H1 (cell line): ENCODE measurements around the gene CCN6. TPM values are rescaled to one million over a fixed set of nuclear protein-coding genes. Genes with fewer than 3 reads are reported as not detected.

ENCODE experiments used
- CTCF ChIA-PET: fragments of 300-600 bp; sonication (Branson Sonifier 250); formaldehyde crosslinking; loops from one replicate; lab custom pipeline; 2021; ENCODE audit not compliant: partially characterized antibody; lab: Charles Lee
- POLR2A ChIA-PET: fragments of 300-600 bp; sonication (Branson Sonifier 250); formaldehyde crosslinking; loops from one replicate; lab custom pipeline; 2021; ENCODE audit warnings: inconsistent platforms; ENCODE audit not compliant: partially characterized antibody; lab: Charles Lee
- DNase-seq, 2 experiments: peaks; one replicate each; pipeline versions ENCODE4 v3.0.0 to v3.0.0-alpha.2; 2010 to 2022; ENCODE audit warnings: low spot score in 2 of 2, low read depth in 1 of 2, mixed read lengths in 1 of 2
- FAIRE-seq: peaks from 2 replicates; lab custom pipeline; 2011; peaks lifted over from hg19 to GRCh38; lab: Jason Lieb, UNC
- H2AFZ ChIP-seq: 2 replicates; pipeline ENCODE4 v1.8.1; 2012; ENCODE audit warnings: low read length, inconsistent platforms
- H2AK5ac ChIP-seq: 2 replicates; pipeline ENCODE4 v1.6.1; 2013; ENCODE audit warnings: low read depth, low read length
- H2BK120ac ChIP-seq: replicated peaks from 2 replicates; pipeline ENCODE3; 2013; ENCODE audit warnings: low read depth, low read length, inconsistent platforms
- H2BK12ac ChIP-seq: 2 replicates; pipeline ENCODE4 v1.6.1; 2013; ENCODE audit warnings: low read depth, low read length
- H2BK15ac ChIP-seq: 2 replicates; pipeline ENCODE4 v1.6.1; 2013; ENCODE audit warnings: low read length
- H2BK20ac ChIP-seq: 2 replicates; pipeline ENCODE4 v1.6.1; 2013; ENCODE audit warnings: low read length
- H2BK5ac ChIP-seq: 2 replicates; pipeline ENCODE4 v1.6.1; 2013; ENCODE audit warnings: low read depth, low read length
- H3K14ac ChIP-seq: 2 replicates; pipeline ENCODE4 v1.6.1; 2013; ENCODE audit warnings: inconsistent platforms; ENCODE audit not compliant: insufficient read length
- H3K18ac ChIP-seq: 2 replicates; pipeline ENCODE4 v1.6.1; 2013; ENCODE audit warnings: low read length; ENCODE audit errors: extremely low read depth
- H3K23ac ChIP-seq: 2 replicates; pipeline ENCODE4 v1.6.1; 2013; ENCODE audit warnings: inconsistent platforms; ENCODE audit not compliant: insufficient read length
- H3K23me2 ChIP-seq: 2 replicates; pipeline ENCODE4 v1.6.1; 2013; ENCODE audit warnings: low read depth, low read length
- H3K27ac ChIP-seq: 2 replicates; pipeline ENCODE4 v1.6.1; 2011; ENCODE audit warnings: low read depth, low read length, inconsistent platforms
- H3K27me3 ChIP-seq, 4 experiments: replicated peaks in 1 of 4; 1 replicate in 1 of 4; 2 replicates in 3 of 4; pipeline versions ENCODE4 v1.6.1 to v1.8.1; 2011 to 2013; ENCODE audit warnings: low read length in 3 of 4, mild to moderate bottlenecking in 3 of 4, inconsistent platforms in 2 of 4, mixed read lengths in 2 of 4, moderate library complexity in 1 of 4; ENCODE audit not compliant: control insufficient read depth in 3 of 4, insufficient read depth in 3 of 4; ENCODE audit errors: extremely low read depth in 1 of 4
- H3K36me3 ChIP-seq, 4 experiments: 2 replicates each; pipeline versions ENCODE4 v1.6.1 to v1.8.1; 2011 to 2013; ENCODE audit warnings: mild to moderate bottlenecking in 4 of 4, low read length in 3 of 4, moderate library complexity in 2 of 4, control low read depth in 1 of 4, inconsistent platforms in 1 of 4; ENCODE audit not compliant: insufficient read depth in 4 of 4, control insufficient read depth in 2 of 4
- H3K4ac ChIP-seq: replicated peaks from 2 replicates; pipeline ENCODE3; 2013; ENCODE audit warnings: low read length, low read depth, mixed read lengths, inconsistent platforms; ENCODE audit not compliant: insufficient read length
- H3K4me1 ChIP-seq, 4 experiments: replicated peaks in 1 of 4; 1 replicate in 1 of 4; 2 replicates in 3 of 4; pipeline versions ENCODE4 v1.6.1 to v1.8.1; 2011 to 2013; ENCODE audit warnings: low read length in 3 of 4, inconsistent platforms in 2 of 4, mixed read lengths in 1 of 4; ENCODE audit not compliant: insufficient read depth in 4 of 4, control insufficient read depth in 3 of 4
- H3K4me2 ChIP-seq, 2 experiments: 2 replicates each; pipeline versions ENCODE4 v1.6.1 to v1.8.1; 2011 to 2013; ENCODE audit warnings: low read depth in 2 of 2, low read length in 2 of 2, control low read depth in 1 of 2, inconsistent platforms in 1 of 2, mild to moderate bottlenecking in 1 of 2; ENCODE audit not compliant: insufficient read depth in 1 of 2
- H3K4me3 ChIP-seq, 4 experiments: fragments of 200-600, 300-600 bp in 1 of 4; sonication (generic), shearing (Covaris generic), sonication (Bioruptor Twin) in 1 of 4; 2 replicates each; pipeline versions ENCODE4 v1.5.1 to v1.8.1; 2011 to 2016; ENCODE audit warnings: low read length in 4 of 4, low read depth in 3 of 4, control low read depth in 2 of 4, inconsistent platforms in 2 of 4, mild to moderate bottlenecking in 2 of 4, mixed read lengths in 1 of 4, moderate library complexity in 1 of 4; ENCODE audit not compliant: insufficient read depth in 2 of 4; ENCODE audit errors: extremely low read depth in 1 of 4
- H3K56ac ChIP-seq: replicated peaks from 2 replicates; pipeline ENCODE3; 2013; ENCODE audit warnings: low read depth, mild to moderate bottlenecking, mixed read lengths, low read length, inconsistent platforms; ENCODE audit not compliant: insufficient read length
- H3K79me1 ChIP-seq: 2 replicates; pipeline ENCODE4 v1.6.1; 2013; ENCODE audit warnings: low read depth, low read length, control low read depth
- H3K79me2 ChIP-seq, 2 experiments: 2 replicates each; pipeline versions ENCODE4 v1.6.1 to v1.8.1; 2012 to 2013; ENCODE audit warnings: low read length in 2 of 2, mild to moderate bottlenecking in 2 of 2, inconsistent platforms in 1 of 2; ENCODE audit not compliant: insufficient read depth in 2 of 2, control insufficient read depth in 1 of 2
- H3K9ac ChIP-seq, 4 experiments: replicated peaks in 1 of 4; 1 replicate in 1 of 4; 2 replicates in 3 of 4; pipeline versions ENCODE4 v1.6.1 to v1.8.1; 2011 to 2013; ENCODE audit warnings: low read depth in 3 of 4, low read length in 3 of 4, control low read depth in 2 of 4, mild to moderate bottlenecking in 2 of 4, moderate library complexity in 2 of 4, inconsistent platforms in 1 of 4; ENCODE audit errors: extremely low read depth in 1 of 4
- H3K9me3 ChIP-seq, 2 experiments: 2 replicates each; pipeline versions ENCODE4 v1.6.1 to v1.8.1; 2012 to 2013; ENCODE audit warnings: mild to moderate bottlenecking in 2 of 2, moderate library complexity in 2 of 2, control low read depth in 1 of 2, inconsistent platforms in 1 of 2, low read depth in 1 of 2, low read length in 1 of 2, mixed read lengths in 1 of 2; ENCODE audit not compliant: insufficient read depth in 2 of 2
- H4K20me1 ChIP-seq, 2 experiments: replicated peaks in 1 of 2; 2 replicates each; pipeline versions ENCODE3 to v1.8.1; 2011 to 2013; ENCODE audit warnings: inconsistent platforms in 2 of 2, low read length in 2 of 2, mild to moderate bottlenecking in 1 of 2; ENCODE audit not compliant: insufficient read depth in 2 of 2, control insufficient read depth in 1 of 2
- H4K5ac ChIP-seq: 2 replicates; pipeline ENCODE4 v1.6.1; 2013; ENCODE audit warnings: low read length, low read depth, mixed read lengths, inconsistent platforms; ENCODE audit not compliant: insufficient read length
- H4K8ac ChIP-seq: 2 replicates; pipeline ENCODE4 v1.8.0; 2013; ENCODE audit warnings: mild to moderate bottlenecking, moderate library complexity, low read length, inconsistent platforms; ENCODE audit not compliant: insufficient read depth; ENCODE audit errors: extremely low read depth
- H4K91ac ChIP-seq: replicated peaks from 2 replicates; pipeline ENCODE3; 2013; ENCODE audit warnings: low read length, mixed read lengths, inconsistent platforms; ENCODE audit not compliant: insufficient read length
- BACH1 ChIP-seq: IDR thresholded peaks from 2 replicates; pipeline ENCODE4 v1.6.1; 2012; ENCODE audit warnings: low read length, improper control_type of control experiment
- JUND ChIP-seq: IDR thresholded peaks from 2 replicates; pipeline ENCODE4 v1.6.1; 2011; ENCODE audit warnings: mild to moderate bottlenecking, improper control_type of control experiment, low read length
- RXRA ChIP-seq: IDR thresholded peaks from 2 replicates; pipeline ENCODE4 v1.6.1; 2011; ENCODE audit warnings: low read depth, mild to moderate bottlenecking, low read length, moderate library complexity; ENCODE audit not compliant: insufficient read depth
- WGBS, 2 experiments: shearing (Covaris generic) in 1 of 2; methylation state at CpG; one replicate each; pipeline versions ENCODE4 v1.1.6 to v1.1.7; 2013 to 2015; ENCODE audit warnings: low lambda C conversion rate in 2 of 2, mixed read lengths in 2 of 2, inconsistent platforms in 1 of 2, low coverage in 1 of 2, missing lambda C conversion rate in 1 of 2; ENCODE audit not compliant: insufficient replicate concordance in 2 of 2, insufficient coverage in 1 of 2, insufficient read length in 1 of 2; ENCODE audit errors: extremely low coverage in 1 of 2, missing lambda C conversion rate in 1 of 2; 5-methylcytosine and 5-hydroxymethylcytosine counted together
- polyA plus RNA-seq, 7 experiments: library from polyadenylated mRNA; depleted of rRNA in 3 of 7; stranded (reverse) in 5 of 7; unstranded in 2 of 7; fragments of >200 nt in 5 of 7; fragments of 200-250 nt in 2 of 7; gene quantifications; 1 replicate in 5 of 7; 2 replicates in 1 of 7; 4 replicates in 1 of 7; pipeline versions ENCODE4 v1.2.1 to v1.2.3, GENCODE V29; 2011 to 2013; ENCODE audit warnings: missing spikeins in 2 of 7, mixed read lengths in 2 of 7
- total RNA-seq: library from RNA; stranded (reverse); fragmentation: NEBNext Ultra II Directional; extraction: Animal tissue kit (Norgen Biotek cat#: 25700); gene quantifications from 2 replicates; pipeline ENCODE4 v1.2.1, GENCODE V29; 2021

The CCN6 gene
- total and polyA plus RNA-seq, 2 of the 8 experiments (the other 6 are each of a cell fraction or from before 2014, with no cell fraction given) = not detected

DNA sequence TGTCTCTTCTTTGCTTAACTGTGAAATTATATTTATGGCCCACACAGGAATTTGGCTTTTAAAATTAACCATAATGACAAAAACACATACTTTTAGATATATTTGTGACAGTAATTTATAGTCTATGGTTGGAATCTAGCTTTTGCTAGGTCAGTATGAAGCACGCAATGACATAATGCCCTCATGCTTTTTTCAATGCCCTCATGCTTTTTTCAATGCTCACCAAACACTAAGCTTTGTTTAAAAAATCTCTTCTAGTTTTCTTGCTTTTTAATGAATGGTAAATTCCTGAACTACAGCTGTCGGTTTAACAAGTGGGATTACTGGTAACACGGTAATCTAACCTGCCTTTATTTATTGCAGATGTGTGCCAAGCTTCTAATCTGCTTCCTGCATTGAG, 12.7 kb downstream of the CCN6 start:
- Histone ChIP-seq H4K8ac (no peak overlapping the region), H3K4me1 (no peaks in the 10 kb centered on the region), H3K56ac (no peak overlapping the region), H3K9ac (no peak overlapping the region), H3K27ac (no peak overlapping the region), H3K18ac (no peak overlapping the region), H2BK5ac (no peak overlapping the region), H3K36me3 (peaks cover 0 to 3% (median 0%) of the 10 kb centered on the region in 4 experiments; a peak in 2 of 8 replicates), H3K27me3 (no peaks in the 10 kb centered on the region), H3K23ac (no peak overlapping the region), H3K14ac (no peak overlapping the region), H3K4ac (no peak overlapping the region), H3K23me2 (peaks cover 2% of the 10 kb centered on the region; the same call in 1 of the 2 replicates), H3K4me2 (no peak overlapping the region), H2BK120ac (no peak overlapping the region), H4K91ac (no peak overlapping the region), H2AFZ (no peak overlapping the region), H4K5ac (no peak overlapping the region), H3K79me1 (no peaks in the 10 kb centered on the region), H3K79me2 (no peaks in the 10 kb centered on the region), H3K4me3 (no peak overlapping the region), H4K20me1 (no peaks in the 10 kb centered on the region), H2AK5ac (no peak overlapping the region), H2BK12ac (no peak overlapping the region), H2BK15ac (no peak overlapping the region), H3K9me3 (no peaks in the 10 kb centered on the region), H2BK20ac (no peak overlapping the region)
- FAIRE-seq = no peak
- 92% methylated on average over 3 of the region's 3 CpGs; no CpG with 5 or more reads in 1 of the 2 experiments for WGBS, 2 experiments
- POLR2A ChIA-PET = interaction anchor here (0.7 to 1.2 kb wide), 2 partner anchors 11 to 20 kb away, joined by 3 to 4 read pairs; partner anchors contain the start of genes FAM229B and TUBE1
- no peak for DNase-seq
- CTCF ChIA-PET = interaction anchor here (0.5 to 1.1 kb wide), 3 partner anchors 14 to 274 kb away, joined by 3 read pairs; no protein-coding TSS in a partner anchor
- TF ChIP-seq BACH1 (no peak), JUND (no peak), RXRA (no peak)
